Superior temporal gyrus (tissue), 1 donor: ENCODE measurements around the gene CIC.

Source experiments
- DNase-seq: peaks from one replicate; pipeline ENCODE4 v3.0.0-alpha.2; 2016; ENCODE audit errors: extremely low spot score

Gene CIC

DNA sequence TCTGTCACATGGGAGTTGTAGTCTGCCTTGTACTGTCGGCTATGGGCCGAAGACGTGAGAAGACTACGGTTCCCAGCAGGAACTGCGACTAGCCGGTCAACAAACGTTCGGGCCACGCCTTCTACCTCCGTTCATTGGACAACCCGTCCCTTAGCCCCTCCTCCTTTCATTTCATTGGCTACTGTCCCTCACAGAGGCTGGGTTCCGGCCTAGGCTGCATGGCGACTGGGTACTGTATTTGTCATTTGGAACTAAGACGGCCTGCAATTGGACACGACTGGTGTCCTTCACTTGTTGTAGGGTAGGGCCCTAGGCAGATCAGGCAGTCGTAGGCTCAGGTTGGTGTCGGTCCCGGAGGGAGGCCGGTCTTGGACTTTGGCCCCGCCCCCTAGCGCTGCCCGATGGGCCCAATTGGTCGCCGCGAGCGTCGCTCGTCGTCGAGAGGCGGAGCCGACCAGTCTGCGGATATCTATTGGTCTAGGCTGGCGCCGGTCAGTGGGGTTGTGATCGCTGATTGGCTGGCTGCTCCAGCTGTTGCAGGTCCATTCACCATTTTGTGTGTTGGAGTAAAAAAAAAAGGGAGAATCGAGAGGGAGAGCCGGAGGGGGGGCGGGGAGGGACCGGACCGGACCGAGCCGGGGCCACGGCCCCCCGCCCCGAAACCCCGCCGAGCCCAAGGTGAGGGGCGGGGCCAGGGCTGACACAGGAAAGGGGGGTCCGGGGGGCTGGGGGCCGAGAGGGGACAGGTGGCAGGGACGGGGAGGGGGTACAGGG lies at the start of gene CIC:
Gene CIC (plus strand): TSS at position 549 of the 774 bp plus-strand sequence. CDS start 2,532 bp downstream, outside the sequence.
- peak; percentile 100 for DNase-seq

DNA sequence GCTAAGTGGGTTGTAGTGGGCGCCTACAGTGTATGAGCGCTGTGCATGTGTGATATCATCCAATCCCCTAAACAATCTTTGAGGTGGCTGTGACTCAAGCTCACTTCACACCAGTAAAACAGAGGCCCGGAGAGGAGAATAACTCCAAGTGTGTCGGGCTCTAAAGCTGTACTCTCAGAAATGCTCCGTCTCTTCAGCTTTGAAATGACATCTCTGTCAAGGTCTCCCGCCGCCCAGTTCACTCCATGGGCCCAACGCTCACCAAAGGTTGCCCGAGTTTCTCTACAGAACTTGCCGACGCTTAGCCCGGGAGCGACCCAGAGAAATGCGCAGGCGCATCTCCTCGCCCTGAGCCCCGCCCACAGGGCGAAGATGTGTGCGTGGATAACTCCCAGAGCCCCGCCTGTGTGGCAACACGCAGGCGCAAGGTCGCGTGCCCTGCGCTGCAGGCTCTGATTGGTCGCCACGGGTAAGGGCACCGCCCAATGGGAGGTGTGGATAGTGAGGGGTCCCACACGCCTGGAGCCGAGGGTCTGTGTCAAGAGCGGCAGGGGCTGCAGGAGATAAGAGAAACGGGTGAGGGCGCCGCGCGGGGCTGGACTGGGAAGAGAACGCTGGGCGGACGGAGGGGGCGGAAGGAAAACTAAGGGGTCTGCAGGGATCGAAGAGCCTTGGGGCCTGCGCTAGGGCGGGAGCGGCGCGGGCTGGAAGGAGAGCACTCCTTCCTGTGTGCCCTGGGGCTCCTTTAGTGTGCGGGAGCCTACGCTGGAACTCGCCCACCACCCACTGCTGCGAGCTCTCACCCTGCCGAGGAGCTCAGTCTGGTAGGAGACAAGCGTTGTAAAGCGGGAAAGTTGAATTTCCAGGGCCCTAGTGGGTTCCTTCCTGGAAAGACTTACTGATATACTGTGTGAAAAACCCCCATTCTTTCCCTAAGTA lies 49.0 kb upstream of the CIC start, which contains the start of gene ZNF526:
Gene ZNF526 (plus strand): TSS at position 501 of the 939 bp plus-strand sequence. CDS start 4,092 bp downstream, outside the sequence.
- peak; percentile 98 for DNase-seq

DNA sequence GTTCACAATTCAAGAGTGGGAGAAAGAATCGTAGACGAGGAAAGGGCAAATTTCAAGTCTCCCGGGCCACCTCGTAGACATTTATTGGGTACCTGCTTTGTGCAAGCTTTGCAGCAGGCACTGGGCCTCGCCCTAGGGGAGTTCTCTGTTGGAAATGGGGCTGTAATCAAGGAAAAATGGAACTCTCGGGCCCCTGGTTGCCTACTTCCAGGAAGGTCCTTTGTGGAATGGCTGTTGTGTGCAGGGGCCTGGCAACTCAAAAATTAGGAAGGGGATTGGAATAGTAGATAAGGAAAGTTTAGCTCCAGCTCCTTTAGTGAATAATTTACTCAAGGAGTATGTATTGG lies 48.3 kb upstream of the CIC start:
- DNase-seq: no peak

DNA sequence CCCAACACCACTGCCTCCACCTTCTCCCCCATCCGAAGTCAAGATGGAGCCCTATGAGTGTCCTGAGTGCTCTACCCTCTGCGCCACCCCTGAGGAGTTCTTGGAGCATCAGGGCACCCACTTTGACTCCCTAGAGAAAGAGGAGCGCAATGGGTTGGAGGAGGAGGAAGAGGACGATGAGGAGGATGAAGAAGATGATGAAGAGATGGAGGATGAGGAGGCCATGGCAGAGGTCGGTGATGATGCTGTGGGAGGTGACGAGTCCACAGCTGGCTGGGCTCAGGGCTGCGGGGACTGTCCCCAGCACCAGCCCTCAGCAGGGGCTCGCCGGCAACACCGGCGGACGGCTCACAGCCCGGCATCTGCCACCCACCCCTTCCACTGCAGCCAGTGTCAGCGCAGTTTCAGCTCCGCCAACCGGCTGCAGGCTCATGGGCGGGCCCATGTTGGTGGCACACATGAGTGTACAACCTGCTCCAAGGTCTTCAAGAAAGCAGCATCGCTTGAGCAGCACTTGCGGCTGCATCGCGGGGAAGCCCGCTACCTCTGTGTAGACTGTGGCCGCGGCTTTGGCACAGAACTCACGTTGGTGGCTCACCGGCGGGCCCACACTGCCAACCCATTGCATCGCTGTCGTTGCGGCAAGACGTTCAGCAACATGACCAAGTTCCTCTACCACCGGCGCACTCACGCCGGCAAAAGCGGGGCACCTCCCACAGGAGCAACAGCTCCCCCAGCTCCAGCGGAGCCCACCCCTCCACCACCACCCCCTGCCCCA lies 43.9 kb upstream of the CIC start:
- no peak for DNase-seq

DNA sequence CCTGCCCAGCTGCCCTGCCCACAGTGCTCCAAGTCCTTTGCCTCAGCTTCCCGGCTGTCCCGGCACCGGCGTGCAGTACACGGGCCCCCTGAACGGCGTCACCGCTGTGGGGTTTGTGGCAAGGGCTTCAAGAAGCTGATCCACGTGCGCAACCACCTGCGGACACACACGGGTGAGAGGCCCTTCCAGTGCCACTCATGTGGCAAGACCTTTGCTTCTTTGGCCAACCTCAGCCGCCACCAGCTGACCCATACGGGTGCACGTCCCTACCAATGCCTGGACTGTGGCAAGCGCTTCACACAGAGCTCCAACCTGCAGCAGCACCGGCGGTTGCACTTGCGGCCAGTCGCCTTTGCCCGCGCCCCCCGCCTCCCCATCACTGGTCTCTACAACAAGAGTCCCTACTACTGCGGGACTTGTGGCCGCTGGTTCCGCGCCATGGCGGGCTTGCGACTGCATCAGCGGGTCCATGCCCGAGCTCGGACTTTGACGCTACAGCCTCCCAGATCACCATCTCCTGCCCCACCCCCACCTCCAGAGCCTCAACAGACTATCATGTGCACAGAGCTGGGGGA lies 43.2 kb upstream of the CIC start:
- no peak for DNase-seq

DNA sequence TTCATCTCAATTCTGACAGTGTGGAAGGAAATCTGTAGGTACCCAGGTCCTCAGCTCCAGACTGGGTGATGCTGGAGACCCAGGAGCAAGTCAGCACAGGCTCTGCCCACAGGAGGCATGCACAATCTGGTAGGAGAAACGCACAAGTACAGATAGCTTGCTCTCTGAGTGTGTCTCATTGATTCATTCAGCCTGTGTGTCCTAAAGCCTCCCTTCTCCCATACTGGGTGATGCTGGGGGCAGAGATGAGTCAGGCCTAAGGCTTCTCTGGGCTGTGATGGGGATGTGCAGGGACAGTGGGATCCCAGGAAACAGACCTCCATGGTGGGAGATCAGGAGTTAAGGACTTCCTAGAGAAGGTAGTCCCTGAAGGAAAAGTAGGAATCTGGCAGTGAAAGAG lies 42.2 kb upstream of the CIC start:
- no peak for DNase-seq

DNA sequence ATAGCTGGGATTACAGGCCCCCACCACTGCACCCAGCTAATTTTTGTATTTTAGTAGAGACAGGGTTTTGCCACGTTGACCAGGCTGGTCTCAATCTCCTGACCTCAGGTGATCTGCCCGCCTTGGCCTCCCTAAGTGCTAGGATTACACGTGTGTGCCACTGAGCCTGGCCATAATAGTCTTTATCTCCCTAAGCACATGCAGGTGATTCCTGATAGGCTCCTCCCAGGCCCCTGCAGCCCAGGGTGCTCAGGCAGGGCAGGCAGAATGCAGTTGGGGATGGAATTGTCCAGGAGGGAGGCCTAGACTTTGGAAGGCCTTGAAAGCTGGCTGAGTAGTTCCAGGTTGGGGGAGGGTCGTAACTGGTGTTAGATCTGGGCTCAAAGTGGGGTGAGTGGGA lies 40.4 kb upstream of the CIC start:
- no peak for DNase-seq

DNA sequence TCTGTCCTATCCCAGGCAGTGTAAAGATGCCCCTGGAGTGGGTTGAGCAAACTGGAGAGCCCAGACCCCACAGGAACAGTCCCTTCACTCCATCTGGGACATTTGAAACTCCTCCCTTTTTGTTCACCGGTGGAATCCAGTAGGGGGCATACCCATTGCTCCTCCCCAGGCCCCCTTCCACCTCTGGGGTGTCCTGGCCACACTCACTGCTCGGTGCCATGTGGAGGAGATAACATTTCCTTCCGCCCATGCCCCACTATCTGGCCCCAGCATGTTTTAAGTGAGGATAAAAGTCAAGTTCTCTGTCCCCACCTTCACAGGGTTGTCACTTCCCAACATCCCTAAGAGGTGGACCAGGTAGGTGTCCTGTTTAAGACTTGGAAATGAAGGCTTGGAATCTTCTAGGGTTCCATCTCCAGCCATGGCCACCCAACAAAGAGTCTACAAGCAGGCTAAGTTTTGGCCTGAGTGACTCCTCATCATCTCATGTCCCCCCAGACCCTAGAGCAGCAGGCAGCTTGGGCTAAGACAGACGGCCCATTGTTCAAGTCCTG lies 39.7 kb upstream of the CIC start:
- no peak for DNase-seq

DNA sequence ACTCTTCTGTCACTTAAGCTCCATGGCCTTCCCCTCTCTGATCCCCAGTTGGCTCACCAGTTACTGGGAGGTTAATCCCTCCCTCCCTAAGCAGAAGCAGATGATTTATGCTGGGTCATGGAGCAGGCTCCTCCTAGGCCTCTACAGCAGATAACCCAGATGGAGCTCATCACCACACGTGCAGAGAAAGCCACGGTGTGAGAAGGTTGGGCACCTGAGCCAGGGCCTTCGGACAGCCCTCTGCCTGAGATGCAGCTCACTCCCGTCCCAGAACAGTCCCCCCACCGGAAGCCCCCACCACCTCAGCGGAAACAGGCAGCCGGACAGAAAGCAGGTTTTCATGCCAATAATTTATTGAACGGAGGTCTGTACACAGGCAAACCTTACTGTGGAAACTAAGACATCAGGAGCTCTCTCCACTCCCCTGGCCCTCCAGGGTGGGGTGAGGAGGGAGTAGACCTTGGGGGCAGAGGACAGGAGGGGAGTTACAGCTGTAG lies 39.1 kb upstream of the CIC start:
- no peak for DNase-seq

DNA sequence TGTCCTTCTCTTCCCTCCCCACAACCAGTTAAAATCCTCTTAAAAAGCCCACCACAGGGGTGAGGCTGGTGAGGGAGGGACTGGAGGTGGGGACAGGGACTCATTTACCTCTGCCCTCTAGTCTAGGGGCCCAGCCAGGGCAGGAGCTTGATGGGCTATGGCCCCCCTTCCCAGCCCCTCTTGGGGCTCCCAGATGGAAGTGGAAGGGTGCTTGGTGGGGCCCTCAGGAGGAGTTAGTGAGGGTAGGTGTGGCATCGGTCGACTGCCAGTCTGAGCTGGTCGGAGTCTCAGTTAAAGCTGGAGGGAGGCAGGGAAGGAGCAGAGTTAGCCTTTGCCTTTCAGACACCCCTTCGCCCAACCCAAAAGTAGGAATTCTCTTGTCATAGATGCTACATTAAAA lies 38.5 kb upstream of the CIC start:
- DNase-seq: no peak

DNA sequence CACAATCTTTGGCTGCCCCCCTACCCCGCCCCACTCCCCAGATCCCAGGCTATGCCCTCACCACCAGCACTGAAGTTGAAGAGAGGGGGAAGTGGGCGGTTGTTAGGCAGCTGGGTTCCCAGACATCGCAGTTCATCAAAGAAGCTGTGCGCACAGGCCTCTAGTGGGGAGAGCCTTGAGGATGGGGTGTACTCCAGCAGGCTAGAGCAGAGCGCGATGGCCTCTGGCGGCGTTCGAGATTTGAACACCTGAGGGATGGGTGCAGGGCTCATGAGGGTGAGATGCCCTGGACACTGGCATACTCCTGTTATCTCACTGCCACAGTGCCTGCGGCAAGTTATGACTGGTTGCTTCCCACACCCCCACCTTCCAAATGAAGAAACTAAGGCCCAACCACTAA lies 36.6 kb upstream of the CIC start:
- no peak for DNase-seq

DNA sequence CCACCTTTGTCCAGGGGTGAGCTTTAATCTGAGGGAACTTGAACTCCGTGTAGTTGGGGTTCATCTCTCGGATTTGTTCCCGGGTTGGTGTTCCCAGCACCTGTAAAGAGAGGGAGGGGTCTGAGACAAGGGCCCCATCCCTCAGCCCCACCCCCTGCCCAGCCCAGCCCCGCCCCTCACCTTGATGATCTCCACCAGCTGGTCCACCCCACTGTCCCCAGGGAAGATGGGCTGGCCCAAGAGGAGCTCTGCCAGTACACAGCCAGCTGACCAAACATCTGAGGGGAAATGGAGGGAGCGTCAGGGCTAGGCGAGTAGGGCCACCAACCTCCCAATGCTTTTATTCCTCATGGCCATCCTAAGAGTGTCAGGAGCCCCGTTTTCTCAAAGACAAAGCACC lies 35.9 kb upstream of the CIC start:
- DNase-seq: no peak

DNA sequence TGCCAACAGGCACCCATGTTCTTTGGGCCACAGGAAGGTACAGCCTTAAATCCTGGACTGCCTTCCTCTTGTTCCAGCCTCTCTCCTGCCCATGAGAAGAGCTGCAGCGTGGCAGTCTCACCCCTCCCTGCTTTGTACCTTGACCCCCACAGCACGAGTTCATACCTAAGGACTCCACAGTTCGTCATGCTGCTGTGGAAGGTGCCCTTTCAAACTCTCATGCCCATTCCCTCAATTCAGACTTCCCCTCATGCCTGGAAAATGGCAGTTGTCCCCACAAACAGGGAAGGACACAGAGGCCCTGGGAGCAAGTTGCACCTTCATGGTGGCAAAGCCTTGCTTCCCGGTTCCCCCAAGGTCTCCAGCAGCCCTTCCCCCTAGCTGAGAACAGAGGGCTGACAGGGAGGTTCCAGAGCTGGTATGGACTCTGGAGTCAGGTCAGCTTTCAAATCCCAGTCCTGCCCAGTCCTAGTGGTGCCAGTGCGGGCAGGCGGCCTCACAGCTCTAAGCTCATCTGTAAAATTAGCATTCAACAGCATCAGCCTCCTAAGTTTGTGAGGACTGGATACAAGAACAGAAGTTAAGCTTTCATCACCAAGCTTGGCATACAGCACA lies 35.3 kb upstream of the CIC start:
- no peak for DNase-seq

DNA sequence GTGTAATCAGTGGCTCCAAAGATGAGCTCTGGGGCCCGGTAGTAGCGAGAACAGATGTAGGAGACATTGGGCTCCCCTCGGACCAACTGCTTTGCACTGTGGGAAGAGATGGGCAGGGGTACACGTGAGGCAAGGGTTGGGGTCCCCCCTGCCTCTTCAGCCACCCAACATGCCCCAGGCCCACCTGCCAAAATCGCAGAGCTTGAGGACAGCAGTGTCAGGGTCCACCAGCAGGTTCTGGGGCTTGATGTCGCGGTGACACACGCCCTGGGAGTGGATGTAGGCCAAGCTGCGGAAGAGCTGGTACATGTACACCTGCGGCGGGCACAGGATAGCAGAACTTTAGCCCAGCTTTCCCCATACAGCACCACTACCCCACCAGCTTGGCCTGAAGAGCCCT lies 34.7 kb upstream of the CIC start:
- no peak for DNase-seq

DNA sequence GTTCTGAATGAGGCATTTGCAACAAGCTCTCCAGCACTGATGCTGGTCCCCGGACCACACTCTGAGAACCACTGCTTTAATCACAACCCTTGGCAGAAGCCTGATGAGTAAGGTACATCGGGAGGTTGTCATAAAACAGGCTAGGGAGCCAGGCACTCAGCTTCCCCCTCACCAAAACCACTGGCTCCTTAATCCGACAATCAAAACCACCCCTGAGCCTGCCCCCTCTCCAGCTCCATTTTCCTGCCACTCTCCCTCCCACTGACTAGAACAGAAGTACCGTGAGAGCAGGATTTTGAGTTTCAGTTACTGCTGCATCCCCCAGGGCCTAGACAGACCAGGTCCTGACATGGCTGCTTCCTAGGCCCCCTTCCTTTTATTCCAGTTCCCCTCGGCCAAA lies 33.9 kb upstream of the CIC start:
- no peak for DNase-seq

DNA sequence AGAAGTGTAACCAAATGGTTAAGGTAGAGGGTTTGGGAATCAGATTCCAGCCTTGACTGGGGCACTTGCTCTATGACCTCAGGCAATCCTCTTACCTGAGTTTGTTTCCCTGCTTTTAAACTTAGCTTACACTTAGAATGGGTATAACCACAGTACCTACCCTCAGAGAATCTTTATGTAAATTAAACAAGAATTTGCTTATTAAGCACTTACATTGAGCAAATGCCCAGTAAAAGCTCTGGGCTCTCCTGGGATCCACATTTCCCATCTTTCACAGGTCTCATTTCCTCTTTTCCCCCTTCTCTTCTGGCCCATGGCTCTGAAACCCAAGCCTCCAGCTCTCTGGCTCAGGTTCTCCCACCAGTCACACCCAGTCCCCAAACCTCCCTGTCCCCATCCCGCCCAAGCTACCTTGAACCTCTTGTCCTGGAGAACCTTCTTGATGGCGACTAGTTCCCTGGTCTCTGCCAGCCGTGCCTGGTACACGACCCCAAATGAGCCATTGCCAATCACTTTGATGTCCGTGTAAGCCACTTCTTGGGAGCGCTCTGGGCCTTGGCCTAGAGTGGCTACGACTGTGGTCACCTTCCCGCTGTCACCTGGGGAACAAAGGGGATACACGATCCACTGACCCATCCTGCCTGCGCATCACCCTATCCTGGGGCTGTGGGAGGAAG lies 29.4 kb upstream of the CIC start:
- no peak for DNase-seq

DNA sequence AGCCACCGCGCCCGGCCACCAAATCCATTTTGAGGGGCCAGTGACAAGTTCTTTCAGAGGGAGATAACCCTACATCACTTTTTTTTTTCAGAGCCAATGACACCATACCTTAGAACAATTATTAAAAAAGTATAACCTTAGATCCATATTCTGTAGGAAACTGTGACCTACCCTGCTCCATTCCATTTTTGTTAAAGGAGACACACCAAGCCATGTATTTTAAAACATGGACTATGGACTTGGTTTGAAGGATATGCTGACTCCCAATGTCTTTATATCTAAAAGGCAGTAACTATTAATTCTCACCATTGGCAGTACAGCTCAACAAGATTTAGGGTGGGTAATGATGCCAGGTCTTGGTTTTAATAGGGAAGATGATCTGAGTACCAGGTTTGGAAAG lies 27.8 kb upstream of the CIC start:
- DNase-seq: no peak

DNA sequence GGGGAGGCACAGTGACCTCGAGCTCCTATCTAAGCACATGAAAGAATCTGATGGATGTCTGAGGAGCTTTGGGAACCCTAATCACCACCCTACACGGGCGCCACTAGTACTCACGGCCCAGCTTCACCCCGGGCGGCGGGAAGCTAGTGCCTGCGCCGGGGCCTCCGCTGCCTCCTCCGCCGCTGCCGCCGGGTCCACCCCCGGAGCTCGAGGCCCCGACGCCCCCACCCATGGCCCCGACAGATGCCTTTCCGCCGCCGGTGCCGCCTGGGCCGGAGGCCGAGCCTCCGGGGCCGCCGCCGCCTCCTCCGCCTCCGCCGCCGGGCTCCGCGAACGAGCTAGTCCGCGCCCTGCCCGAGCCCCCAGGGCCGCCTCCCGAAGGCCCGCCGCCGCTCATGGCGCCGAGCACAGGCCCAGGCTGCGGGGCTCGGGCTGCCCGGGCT lies 27.0 kb upstream of the CIC start:
- DNase-seq: no peak

DNA sequence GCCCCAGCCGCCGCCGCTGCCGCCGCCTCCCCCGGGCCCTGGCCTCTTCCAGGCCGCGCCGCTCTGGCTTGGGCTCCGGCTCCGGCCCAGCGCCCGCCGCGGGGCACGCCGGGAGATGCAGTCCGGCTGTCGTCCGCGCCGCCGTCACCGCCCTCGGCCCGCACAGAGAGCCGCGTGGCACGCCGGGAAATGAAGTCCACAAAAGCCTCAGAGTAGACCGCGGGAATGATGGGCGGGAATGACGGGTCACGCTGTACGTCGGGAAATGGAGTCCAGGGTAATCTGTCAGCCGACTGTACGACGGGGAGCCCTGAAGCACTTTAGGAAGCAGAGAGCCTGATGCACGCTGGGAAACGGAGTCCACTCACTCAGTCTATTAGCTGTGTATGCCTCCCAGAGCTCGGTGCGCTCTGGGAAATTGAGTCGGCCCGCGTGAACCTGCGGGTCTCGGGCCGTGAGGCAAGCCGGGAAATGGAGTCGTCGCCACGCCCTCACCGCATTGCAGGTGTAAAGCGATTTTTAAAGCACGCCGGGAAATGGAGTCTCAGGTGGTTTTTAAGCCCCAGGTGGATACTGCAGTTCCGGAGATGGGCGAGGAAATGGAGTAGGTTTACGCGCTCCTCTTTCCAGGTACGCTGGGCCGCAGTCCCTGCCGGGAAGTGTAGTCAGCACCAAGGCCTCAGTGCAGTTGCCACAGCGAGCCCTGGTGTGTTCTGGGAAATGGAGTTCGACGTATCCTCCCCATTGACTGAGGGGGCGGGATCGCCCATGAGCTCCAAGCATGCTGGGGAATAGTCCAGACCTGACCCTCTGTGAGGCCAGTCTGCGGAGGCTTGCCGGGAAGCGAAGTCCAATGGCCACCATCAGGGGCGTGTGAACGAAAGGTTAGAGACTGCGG lies 26.3 kb upstream of the CIC start, which contains the start of gene GSK3A:
Gene GSK3A (minus strand): TSS at position 91 of the 898 bp plus-strand sequence. CDS start 137 bp downstream, outside the sequence.
- peak; percentile 100 for DNase-seq
